Activated CD8-positive, alpha-beta T cell treated with anti-CD3 and anti-CD28 coated beads, Interleukin-2, amount 10 ng/mL, durations not matched to agents 7 days and 5 days (primary cell): ENCODE results near the gene NAT9. TPM values are rescaled to one million over a fixed set of nuclear protein-coding genes. Genes with fewer than 3 reads are reported as not detected.

Source experiments
- ATAC-seq: fragments of 150-1000 bp; cut with Tn5 transposase; one replicate; pipeline ENCODE4 v1.10.0; 2021; ENCODE audit warnings: moderate library complexity
- CTCF ChIA-PET: fragments of 350-600 bp; sonication (Branson Sonifier 250); formaldehyde crosslinking; loops from one replicate; lab custom pipeline; 2021; ENCODE audit warnings: antibody characterized with exemption; lab: Charles Lee
- POLR2A ChIA-PET: fragments of 350-600 bp; sonication (Branson Sonifier 250); formaldehyde crosslinking; loops from one replicate; lab custom pipeline; 2021; ENCODE audit warnings: antibody characterized with exemption; lab: Charles Lee
- DNase-seq: peaks from one replicate; pipeline ENCODE4 v3.0.0-alpha.2; 2020
- H3K27ac Mint-ChIP-seq: one replicate; pipeline ENCODE4 v1.8.0; 2021; ENCODE audit warnings: mild to moderate bottlenecking, mixed read lengths
- H3K27me3 Mint-ChIP-seq: one replicate; pipeline ENCODE4 v1.8.0; 2021; ENCODE audit warnings: low read depth, mixed read lengths
- H3K36me3 Mint-ChIP-seq: one replicate; pipeline ENCODE4 v1.8.0; 2021; ENCODE audit warnings: low read depth, mixed read lengths
- H3K4me1 Mint-ChIP-seq: one replicate; pipeline ENCODE4 v1.8.0; 2021; ENCODE audit warnings: low read depth, mixed read lengths
- H3K4me3 Mint-ChIP-seq: one replicate; pipeline ENCODE4 v1.8.0; 2021; ENCODE audit warnings: mild to moderate bottlenecking, mixed read lengths
- H3K9me3 Mint-ChIP-seq: one replicate; pipeline ENCODE4 v1.8.0; 2022; ENCODE audit warnings: mixed read lengths; ENCODE audit not compliant: insufficient read depth
- total RNA-seq, 2 experiments: library from RNA; stranded (reverse); gene quantifications; one replicate each; pipeline ENCODE4 v1.2.3, GENCODE V29; 2021

The NAT9 gene
- total RNA-seq, 2 experiments from 2014 or later, result 28.3 to 30.7 TPM

DNA sequence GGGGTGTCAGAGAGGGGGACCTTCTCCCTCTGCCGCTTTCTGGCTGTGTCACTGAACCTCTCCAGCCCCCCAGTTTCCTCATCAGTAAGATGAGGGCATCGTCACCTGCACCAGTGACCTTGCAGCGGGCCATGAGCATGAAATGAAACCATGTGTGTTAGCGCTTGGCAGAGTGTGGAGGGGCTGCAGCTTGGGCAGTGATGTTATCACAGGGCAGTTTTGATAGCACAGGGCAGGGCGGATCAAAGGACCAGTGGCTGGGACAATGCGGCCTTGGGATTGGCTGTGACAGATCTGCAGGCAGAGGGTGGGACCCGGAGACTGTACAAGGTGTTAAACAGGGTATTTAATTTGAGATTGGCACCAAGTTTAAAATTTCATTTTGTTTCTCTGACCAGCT lies 38.9 kb upstream of the NAT9 start:
- POLR2A ChIA-PET, result no interaction called here
- ATAC-seq (no peak), DNase-seq (no peak)
- Mint-ChIP-seq H3K27ac (no peak overlapping the region), H3K36me3 (peaks cover 20% of the 10 kb centered on the region), H3K4me3 (no peak overlapping the region), H3K27me3 (no peaks in the 10 kb centered on the region), H3K4me1 (peaks cover 14% of the 10 kb centered on the region), H3K9me3 (no peaks in the 10 kb centered on the region)
- CTCF ChIA-PET, result interaction anchor here (1.5 kb wide), 1 partner anchor 24 kb away, joined by 6 read pairs; no protein-coding TSS in a partner anchor

GRCh38 chr17:74814453-74814852 lies 38.3 kb upstream of the NAT9 start:
- peaks cover 18% of the 10 kb centered on the region for H3K36me3 Mint-ChIP-seq
- ATAC-seq, result no peak
- H3K27me3 Mint-ChIP-seq, result no peaks in the 10 kb centered on the region
- no peak for DNase-seq
- ChIA-PET CTCF (no interaction called here), POLR2A (interaction anchor here (0.6 kb wide), 1 partner anchor 59 kb away, joined by 3 read pairs; no protein-coding TSS in a partner anchor)
- H3K9me3 Mint-ChIP-seq, result no peaks in the 10 kb centered on the region
- peaks cover 14% of the 10 kb centered on the region for H3K4me1 Mint-ChIP-seq
- H3K27ac Mint-ChIP-seq, result no peak overlapping the region
- no peak overlapping the region for H3K4me3 Mint-ChIP-seq

DNA sequence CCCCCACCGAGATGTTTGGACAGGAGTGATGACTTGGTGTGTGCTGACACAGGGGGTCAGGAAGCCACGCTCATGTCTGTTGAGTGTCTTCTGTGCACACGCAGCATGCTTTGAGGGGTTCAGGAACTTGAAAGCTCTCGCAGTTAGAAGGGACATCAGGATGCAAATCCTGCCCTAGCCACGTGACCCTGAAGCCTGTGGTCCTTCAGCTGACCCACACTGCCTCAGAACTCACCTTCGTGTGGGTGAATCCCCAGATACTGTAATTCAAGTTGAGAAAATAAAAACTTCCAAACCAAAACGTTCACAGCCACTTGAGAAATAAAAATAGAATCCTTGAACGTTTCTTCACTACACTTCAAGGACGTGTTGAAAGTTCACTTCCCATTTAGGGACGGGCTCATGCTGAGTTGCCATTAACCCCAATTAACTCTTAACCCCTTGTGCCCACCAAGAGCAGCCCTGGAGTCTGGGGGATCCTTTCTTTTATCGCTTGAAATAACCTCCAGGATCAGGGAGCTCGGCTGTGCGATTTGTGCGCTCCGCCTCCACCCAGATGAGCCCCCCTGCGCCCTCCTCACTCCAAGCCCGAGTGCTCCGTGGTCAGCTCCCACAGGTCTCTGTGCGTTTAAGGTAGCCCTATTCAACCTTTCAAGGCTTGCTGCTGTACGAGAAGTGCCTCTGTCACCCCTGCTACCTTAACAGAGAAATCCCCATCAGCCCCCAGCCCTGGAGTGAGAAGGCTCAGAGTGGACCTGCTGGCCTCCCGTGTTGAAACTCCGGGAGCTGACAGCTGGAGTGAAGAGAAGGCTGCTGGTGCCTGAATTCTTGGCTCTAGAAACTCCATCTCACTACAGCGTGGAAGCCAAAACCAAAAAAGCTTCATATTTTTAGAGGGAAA lies 36.2 kb upstream of the NAT9 start:
- ChIA-PET CTCF (interaction anchor here (4.4 kb wide), 1 partner anchor 21 kb away, joined by 16 read pairs; no protein-coding TSS in a partner anchor), POLR2A (interaction anchor here (0.6 kb wide), 1 partner anchor 61 kb away, joined by 3 read pairs; the partner anchor contains the start of gene FDXR)
- H3K36me3 Mint-ChIP-seq, result peaks cover 18% of the 10 kb centered on the region
- no peak overlapping the region for H3K4me3 Mint-ChIP-seq
- H3K9me3 Mint-ChIP-seq, result no peaks in the 10 kb centered on the region
- DNase-seq, result no peak
- H3K4me1 Mint-ChIP-seq, result peaks cover 14% of the 10 kb centered on the region
- H3K27me3 Mint-ChIP-seq, result no peaks in the 10 kb centered on the region
- ATAC-seq, result no peak
- no peak overlapping the region for H3K27ac Mint-ChIP-seq

DNA sequence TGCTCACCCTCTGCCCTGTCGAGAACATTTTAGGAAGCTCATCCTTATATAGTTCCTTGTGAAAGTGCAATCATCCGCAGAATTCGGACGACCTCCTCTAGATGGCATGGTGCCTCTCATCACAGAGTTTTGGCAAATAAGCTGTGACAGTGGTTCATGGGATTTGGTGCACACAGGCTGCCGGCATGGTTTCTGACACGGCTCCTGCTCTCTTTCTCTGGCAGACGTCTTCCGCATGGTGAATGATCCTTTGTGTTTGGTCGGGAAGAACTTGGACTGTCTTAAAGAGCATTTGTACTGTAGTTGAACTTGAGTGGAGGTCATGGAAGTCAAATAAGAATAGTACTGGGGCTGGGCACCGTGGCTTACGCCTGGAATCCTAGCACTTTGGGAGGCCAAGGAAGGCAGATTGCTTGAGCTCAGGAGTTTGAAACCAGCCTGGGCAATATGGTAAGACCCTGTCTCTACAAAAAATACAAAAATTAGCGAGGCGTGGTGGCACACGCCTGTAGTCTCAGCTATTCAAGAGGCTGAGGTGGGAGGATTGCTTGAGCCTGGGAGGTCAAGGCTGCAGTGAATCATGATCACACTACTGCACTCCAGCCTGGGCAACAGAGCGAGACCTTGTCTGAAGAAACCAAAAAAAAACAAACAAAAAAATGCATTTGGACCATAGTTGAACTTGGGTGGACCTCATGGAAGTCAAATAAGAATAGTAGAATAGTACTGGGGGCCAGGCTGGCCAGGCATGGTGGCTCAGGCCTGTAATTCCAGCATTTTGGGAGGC lies 34.7 kb upstream of the NAT9 start:
- Mint-ChIP-seq H3K36me3 (peaks cover 16% of the 10 kb centered on the region), H3K27ac (no peak overlapping the region), H3K27me3 (no peaks in the 10 kb centered on the region), H3K4me3 (no peak overlapping the region), H3K9me3 (no peaks in the 10 kb centered on the region), H3K4me1 (peaks cover 11% of the 10 kb centered on the region)
- no peak for ATAC-seq
- DNase-seq, result no peak
- POLR2A ChIA-PET, result no interaction called here
- CTCF ChIA-PET, result interaction anchor here (4.4 kb wide), 1 partner anchor 20 kb away, joined by 16 read pairs; no protein-coding TSS in a partner anchor

DNA sequence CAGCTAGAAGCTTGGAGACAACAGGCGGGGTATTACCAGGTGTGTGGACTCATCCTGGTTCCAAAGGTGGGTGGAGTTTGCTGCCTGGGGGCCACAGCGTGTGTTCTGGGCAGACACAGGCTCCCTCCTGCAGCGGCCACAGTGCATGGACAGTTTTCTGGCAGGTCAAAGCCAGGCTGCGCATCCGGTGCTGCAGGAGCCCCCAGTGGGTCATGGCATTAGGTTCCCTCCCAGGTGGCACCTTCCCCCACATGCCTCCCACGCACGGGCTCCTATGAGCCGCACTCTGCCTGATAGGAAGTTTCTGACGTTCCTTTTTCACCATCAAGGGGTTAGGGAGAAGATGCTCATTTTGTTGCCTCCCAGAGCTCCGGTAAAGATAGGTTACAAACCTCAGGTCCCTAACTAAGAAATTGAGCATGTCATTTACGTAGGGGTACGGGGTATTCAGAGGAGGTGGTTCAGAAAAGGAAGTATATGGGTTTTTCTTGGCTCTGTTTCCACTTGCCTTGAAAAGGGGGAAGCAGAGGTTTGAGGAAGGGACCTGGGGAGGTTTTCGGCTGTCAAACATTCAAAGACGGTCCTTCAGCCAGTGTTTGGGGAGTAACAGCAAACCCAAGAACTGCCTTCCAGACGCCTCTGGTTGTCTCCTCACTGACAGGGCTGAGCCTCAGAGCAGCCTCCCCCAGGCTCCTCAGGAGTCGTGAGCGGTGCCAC lies 32.7 kb upstream of the NAT9 start:
- DNase-seq (no peak), ATAC-seq (no peak)
- Mint-ChIP-seq H3K27ac (no peak overlapping the region), H3K4me3 (no peak overlapping the region), H3K36me3 (peaks cover 7% of the 10 kb centered on the region), H3K27me3 (no peaks in the 10 kb centered on the region), H3K4me1 (no peaks in the 10 kb centered on the region), H3K9me3 (no peaks in the 10 kb centered on the region)
- CTCF ChIA-PET, result interaction anchor here (1.9 to 2.4 kb wide), 2 partner anchors 17 to 53 kb away, joined by 4 to 12 read pairs; no protein-coding TSS in a partner anchor
- POLR2A ChIA-PET, result no interaction called here

- Mint-ChIP-seq H3K9me3 (no peaks in the 10 kb centered on the region), H3K27ac (no peak overlapping the region), H3K36me3 (peaks cover 7% of the 10 kb centered on the region), H3K4me3 (no peak overlapping the region), H3K4me1 (no peaks in the 10 kb centered on the region), H3K27me3 (no peaks in the 10 kb centered on the region)
- POLR2A ChIA-PET, result no interaction called here
- CTCF ChIA-PET, result interaction anchor here (1.9 to 2.4 kb wide), 2 partner anchors 17 to 54 kb away, joined by 4 to 12 read pairs; no protein-coding TSS in a partner anchor
- DNase-seq (no peak), ATAC-seq (no peak)
Observed at GRCh38 chr17:74807925-74808324, 31.8 kb upstream of the NAT9 start.

GRCh38 chr17:74807441-74807840 lies 31.3 kb upstream of the NAT9 start:
- DNase-seq, result no peak
- H3K4me3 Mint-ChIP-seq, result no peak overlapping the region
- H3K4me1 Mint-ChIP-seq, result no peaks in the 10 kb centered on the region
- ATAC-seq, result no peak
- no peaks in the 10 kb centered on the region for H3K27me3 Mint-ChIP-seq
- peaks cover 5% of the 10 kb centered on the region for H3K36me3 Mint-ChIP-seq
- no peak overlapping the region for H3K27ac Mint-ChIP-seq
- POLR2A ChIA-PET, result no interaction called here
- CTCF ChIA-PET, result interaction anchor here (0.6 to 2.4 kb wide), 3 partner anchors 16 to 274 kb away, joined by 3 to 12 read pairs (median 4); no protein-coding TSS in a partner anchor
- H3K9me3 Mint-ChIP-seq, result no peaks in the 10 kb centered on the region

DNA sequence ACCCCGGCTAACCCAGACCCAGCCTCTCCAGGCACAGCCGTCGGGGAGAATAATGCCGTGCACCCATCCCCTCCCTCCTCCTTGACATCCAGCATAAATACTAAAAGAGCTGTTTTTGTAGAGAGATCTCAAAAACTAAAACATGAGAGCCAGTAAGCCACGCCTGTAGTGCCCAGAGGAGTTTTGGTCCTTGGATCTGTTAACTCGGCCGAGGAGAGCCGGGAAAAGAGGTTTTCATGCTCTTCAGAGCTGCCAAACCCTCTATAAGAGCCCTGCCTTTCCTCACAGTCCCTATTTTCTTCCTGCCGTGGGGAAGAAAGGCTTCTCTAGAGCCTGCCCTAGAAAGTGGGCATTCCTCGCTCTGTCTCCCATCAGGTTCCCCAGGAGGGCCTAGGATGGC lies 30.2 kb upstream of the NAT9 start:
- Mint-ChIP-seq H3K4me1 (no peaks in the 10 kb centered on the region), H3K9me3 (no peaks in the 10 kb centered on the region), H3K27ac (no peak overlapping the region), H3K36me3 (peaks cover 8% of the 10 kb centered on the region), H3K27me3 (no peaks in the 10 kb centered on the region), H3K4me3 (no peak overlapping the region)
- DNase-seq, result no peak
- ATAC-seq, result no peak
- POLR2A ChIA-PET, result interaction anchor here (0.6 kb wide), 1 partner anchor 61 kb away, joined by 3 read pairs; no protein-coding TSS in a partner anchor
- CTCF ChIA-PET, result interaction anchor here (1.1 kb wide), 1 partner anchor 149 kb away, joined by 3 read pairs; no protein-coding TSS in a partner anchor

DNA sequence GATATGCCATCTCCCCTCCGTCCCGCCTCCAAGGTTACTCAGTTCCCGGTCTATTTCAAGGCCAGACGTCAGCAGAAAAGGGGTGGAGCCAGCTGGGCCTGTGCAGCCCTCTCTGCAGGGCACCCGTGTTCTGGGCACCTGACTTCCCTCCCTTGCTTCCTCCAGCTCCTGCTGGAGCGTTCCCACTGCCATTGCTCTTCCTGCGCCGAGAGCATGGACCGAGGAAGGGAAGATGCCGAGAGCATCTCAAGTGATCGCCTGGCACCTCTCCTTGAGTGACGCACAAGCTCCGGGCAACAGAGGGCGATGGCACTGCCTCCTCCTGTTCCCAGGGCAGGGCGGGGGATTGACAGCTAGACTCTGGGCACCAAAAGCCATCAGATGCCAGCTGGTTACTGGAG lies 29.4 kb upstream of the NAT9 start:
- Mint-ChIP-seq H3K27ac (no peak overlapping the region), H3K4me1 (no peaks in the 10 kb centered on the region), H3K27me3 (no peaks in the 10 kb centered on the region), H3K9me3 (no peaks in the 10 kb centered on the region), H3K4me3 (no peak overlapping the region), H3K36me3 (peaks cover 8% of the 10 kb centered on the region)
- ChIA-PET CTCF (interaction anchor here (0.7 to 1.1 kb wide), 3 partner anchors 14 to 148 kb away, joined by 3 to 5 read pairs (median 4); no protein-coding TSS in a partner anchor), POLR2A (interaction anchor here (0.7 kb wide), 1 partner anchor 9 kb away, joined by 3 read pairs; no protein-coding TSS in a partner anchor)
- DNase-seq (no peak), ATAC-seq (no peak)

GRCh38 chr17:74804683-74805082 lies 28.5 kb upstream of the NAT9 start:
- H3K4me3 Mint-ChIP-seq, result no peak overlapping the region
- peaks cover 17% of the 10 kb centered on the region for H3K36me3 Mint-ChIP-seq
- ATAC-seq, result no peak
- H3K4me1 Mint-ChIP-seq, result no peaks in the 10 kb centered on the region
- no peak for DNase-seq
- CTCF ChIA-PET, result interaction anchor here (1.1 kb wide), 1 partner anchor 13 kb away, joined by 5 read pairs; no protein-coding TSS in a partner anchor
- no peaks in the 10 kb centered on the region for H3K27me3 Mint-ChIP-seq
- no peaks in the 10 kb centered on the region for H3K9me3 Mint-ChIP-seq
- POLR2A ChIA-PET, result no interaction called here
- no peak overlapping the region for H3K27ac Mint-ChIP-seq

- no peaks in the 10 kb centered on the region for H3K9me3 Mint-ChIP-seq
- no peaks in the 10 kb centered on the region for H3K27me3 Mint-ChIP-seq
- no peak overlapping the region for H3K4me3 Mint-ChIP-seq
- H3K27ac Mint-ChIP-seq, result no peak overlapping the region
- H3K4me1 Mint-ChIP-seq, result no peaks in the 10 kb centered on the region
- DNase-seq (no peak), ATAC-seq (no peak)
- CTCF ChIA-PET, result no interaction called here
- peaks cover 21% of the 10 kb centered on the region for H3K36me3 Mint-ChIP-seq
- POLR2A ChIA-PET, result no interaction called here
Observed at GRCh38 chr17:74803971-74804370, 27.8 kb upstream of the NAT9 start.
